ENCODE data around the gene RERGL. TPM values are rescaled to one million over a fixed set of nuclear protein-coding genes. Genes with fewer than 3 reads are reported as not detected.
"Not testable (repeated sequence)": the region's sequence is repeated elsewhere in the genome, so short reads cannot be mapped to it uniquely, and the experiment has no call there.

Gene RERGL
- total RNA-seq, 1 experiment from 2014 or later, result not detected

DNA sequence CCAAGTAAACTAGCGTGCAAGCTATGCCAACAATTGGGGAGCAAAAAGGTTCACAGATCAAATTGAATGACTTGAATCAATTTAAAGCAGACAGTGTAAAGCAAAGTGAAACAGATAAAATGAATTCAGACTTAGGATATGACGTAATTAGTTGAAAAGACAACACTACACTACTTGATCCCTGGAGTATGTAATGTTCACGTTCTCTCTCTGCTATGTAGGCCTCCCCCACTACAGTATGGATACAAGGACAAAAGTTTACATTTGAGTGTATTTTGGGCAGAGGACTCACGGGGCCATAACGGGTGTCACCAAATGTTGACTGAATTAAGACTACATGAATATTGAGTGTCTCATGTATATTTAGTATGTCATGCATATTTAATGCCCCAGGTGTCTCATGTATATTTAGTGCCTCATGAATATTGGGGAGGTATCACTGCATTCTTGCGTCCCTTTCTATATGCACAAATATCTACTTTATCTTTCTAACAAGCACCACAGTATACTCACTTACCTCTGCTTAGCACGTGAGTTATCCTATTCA, 44.5 kb downstream of the RERGL start:
- H2BK120ac ChIP-seq (ENCODE audit: low read depth, low read length, poor library complexity, severe bottlenecking), result no peak overlapping the region

DNA sequence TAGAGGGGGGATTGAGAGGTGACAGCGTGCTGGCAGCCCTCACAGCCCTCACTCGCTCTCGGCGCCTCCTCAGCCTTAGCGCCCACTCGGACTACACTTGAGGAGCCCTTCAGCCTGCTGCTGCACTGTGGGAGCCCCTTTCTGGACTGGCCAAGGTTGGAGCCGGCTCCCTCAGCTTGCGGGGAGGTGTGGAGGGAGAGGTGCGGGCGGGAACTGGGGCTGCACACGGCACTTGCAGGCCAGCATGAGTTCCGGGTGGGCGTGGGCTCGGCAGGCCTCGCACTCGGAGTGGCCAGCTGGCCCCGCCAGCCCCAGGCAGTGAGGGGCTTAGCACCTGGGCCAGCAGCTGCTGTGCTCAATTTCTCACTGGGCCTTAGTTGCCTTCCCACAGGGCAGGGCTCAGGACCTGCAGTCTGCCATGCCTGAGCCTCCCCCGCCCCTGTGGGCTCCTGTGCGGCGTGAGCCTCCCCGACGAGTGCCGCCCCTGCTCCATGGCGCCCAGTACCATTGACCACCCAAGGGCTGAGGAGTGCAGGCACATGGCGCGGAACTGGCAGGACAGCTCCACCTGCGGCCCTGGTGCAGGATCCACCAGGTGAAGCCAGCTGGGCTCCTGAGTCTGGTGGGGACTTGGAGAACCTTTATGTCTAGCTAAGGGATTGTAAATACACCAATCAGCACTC, 49.8 kb downstream of the RERGL start:
- not testable (repeated sequence) for H3K56ac ChIP-seq (ENCODE audit: insufficient read length, low read depth, low read length); H4K20me1 ChIP-seq (ENCODE audit: control insufficient read depth, insufficient read depth, insufficient read length); H3K4me1 Mint-ChIP-seq; H2BK5ac ChIP-seq (ENCODE audit: insufficient read length, low read length); H4K91ac ChIP-seq (ENCODE audit: insufficient read length, low read depth, low read length); H3K4me1 ChIP-seq (ENCODE audit: insufficient read depth, low read length); H3K4ac ChIP-seq (ENCODE audit: low read depth, low read length); H3K4me2 ChIP-seq (ENCODE audit: insufficient read depth, insufficient read length, low read length); H3K79me1 ChIP-seq (ENCODE audit: insufficient read depth, low read depth, low read length, poor library complexity, severe bottlenecking); H3K9ac ChIP-seq (ENCODE audit: extremely low read depth, insufficient read length, low read length); H3T11ph ChIP-seq (ENCODE audit: low read length); H4K8ac ChIP-seq (replicated peaks; ENCODE audit: insufficient read length, low read depth, low read length); H2BK12ac ChIP-seq (ENCODE audit: insufficient read length, low read depth, low read length); H2AFZ ChIP-seq (ENCODE audit: low read length); H3K23me2 ChIP-seq (ENCODE audit: insufficient read length, low read depth, low read length, poor library complexity, severe bottlenecking); H3K4me3 Mint-ChIP-seq; H3K23ac ChIP-seq (ENCODE audit: insufficient read length, low read depth, low read length); H2BK120ac ChIP-seq (ENCODE audit: low read depth, low read length, poor library complexity, severe bottlenecking); H4K5ac ChIP-seq (ENCODE audit: insufficient read length, low read depth, low read length); H2BK20ac ChIP-seq (ENCODE audit: low read depth, low read length, poor library complexity, severe bottlenecking); H3K27ac ChIP-seq (ENCODE audit: insufficient read length, low read depth, low read length); H3K79me2 ChIP-seq (ENCODE audit: insufficient read depth, low read length); H3K27me3 ChIP-seq (ENCODE audit: insufficient read depth, low read length); H3K9me3 ChIP-seq (ENCODE audit: control insufficient read depth, low read depth, low read length); H3K27ac Mint-ChIP-seq; H3K36me3 Mint-ChIP-seq (ENCODE audit: insufficient read depth in 1 of 3, low read depth in 3 of 3); DNase-seq; H2BK15ac ChIP-seq (ENCODE audit: low read depth, low read length); H3K14ac ChIP-seq (ENCODE audit: insufficient read depth, low read length); H2AK5ac ChIP-seq (ENCODE audit: insufficient read length, low read length); H3K18ac ChIP-seq (ENCODE audit: insufficient read length, low read depth, low read length); H3K27me3 Mint-ChIP-seq (ENCODE audit: low read depth)
- H3K9me3 Mint-ChIP-seq, result peaks cover 9 to 11% of the 10 kb centered on the region in 2 experiments; a peak in 4 of 5 replicates
- no CpG with 5 or more reads among the region's 27 CpGs for WGBS (ENCODE audit: extremely low coverage, insufficient read length, low lambda C conversion rate)

More for the DNA sequence above, 44.5 kb downstream of the RERGL start:
- no peak for DNase-seq
- Histone ChIP-seq H3K18ac (ENCODE audit: insufficient read length, low read depth, low read length) (no peak overlapping the region), H3K14ac (ENCODE audit: insufficient read depth, low read length) (no peak overlapping the region), H2BK5ac (ENCODE audit: insufficient read length, low read length) (no peak overlapping the region), H3K23me2 (ENCODE audit: insufficient read length, low read depth, low read length, poor library complexity, severe bottlenecking) (no peaks in the 10 kb centered on the region), H3K79me1 (ENCODE audit: insufficient read depth, low read depth, low read length, poor library complexity, severe bottlenecking) (no peaks in the 10 kb centered on the region), H3K9ac (ENCODE audit: extremely low read depth, insufficient read length, low read length) (no peak overlapping the region), H4K5ac (ENCODE audit: insufficient read length, low read depth, low read length) (no peak overlapping the region), H2BK12ac (ENCODE audit: insufficient read length, low read depth, low read length) (no peak overlapping the region), H3K23ac (ENCODE audit: insufficient read length, low read depth, low read length) (no peak overlapping the region), H3K27me3 (ENCODE audit: insufficient read depth, low read length) (no peaks in the 10 kb centered on the region), H2AFZ (ENCODE audit: low read length) (no peak overlapping the region), H2AK5ac (ENCODE audit: insufficient read length, low read length) (no peak overlapping the region), H3K56ac (ENCODE audit: insufficient read length, low read depth, low read length) (no peak overlapping the region), H3K79me2 (ENCODE audit: insufficient read depth, low read length) (no peaks in the 10 kb centered on the region), H2BK20ac (ENCODE audit: low read depth, low read length, poor library complexity, severe bottlenecking) (no peak overlapping the region), H4K8ac (replicated peaks; ENCODE audit: insufficient read length, low read depth, low read length) (no peak overlapping the region), H3T11ph (ENCODE audit: low read length) (no peak overlapping the region), H3K9me3 (ENCODE audit: control insufficient read depth, low read depth, low read length) (no peaks in the 10 kb centered on the region), H4K20me1 (ENCODE audit: control insufficient read depth, insufficient read depth, insufficient read length) (no peaks in the 10 kb centered on the region), H2BK15ac (ENCODE audit: low read depth, low read length) (no peak overlapping the region), H3K4me2 (ENCODE audit: insufficient read depth, insufficient read length, low read length) (no peak overlapping the region), H3K4ac (ENCODE audit: low read depth, low read length) (no peak overlapping the region), H3K27ac (ENCODE audit: insufficient read length, low read depth, low read length) (no peak overlapping the region), H3K4me1 (ENCODE audit: insufficient read depth, low read length) (no peaks in the 10 kb centered on the region), H4K91ac (ENCODE audit: insufficient read length, low read depth, low read length) (no peak overlapping the region)
- Mint-ChIP-seq H3K4me1 (no peaks in the 10 kb centered on the region), H3K4me3 (no peak overlapping the region), H3K36me3 (ENCODE audit: insufficient read depth in 1 of 3, low read depth in 3 of 3) (no peaks in the 10 kb centered on the region; a peak in 1 of 7 replicates), H3K27ac (no peak overlapping the region), H3K9me3 (peaks cover 2 to 3% of the 10 kb centered on the region in 2 experiments; a peak in 3 of 5 replicates), H3K27me3 (ENCODE audit: low read depth) (no peaks in the 10 kb centered on the region)
- WGBS (ENCODE audit: extremely low coverage, insufficient read length, low lambda C conversion rate), result no CpG with 5 or more reads among the region's 7 CpGs
- TF ChIP-seq, protein P1, sequence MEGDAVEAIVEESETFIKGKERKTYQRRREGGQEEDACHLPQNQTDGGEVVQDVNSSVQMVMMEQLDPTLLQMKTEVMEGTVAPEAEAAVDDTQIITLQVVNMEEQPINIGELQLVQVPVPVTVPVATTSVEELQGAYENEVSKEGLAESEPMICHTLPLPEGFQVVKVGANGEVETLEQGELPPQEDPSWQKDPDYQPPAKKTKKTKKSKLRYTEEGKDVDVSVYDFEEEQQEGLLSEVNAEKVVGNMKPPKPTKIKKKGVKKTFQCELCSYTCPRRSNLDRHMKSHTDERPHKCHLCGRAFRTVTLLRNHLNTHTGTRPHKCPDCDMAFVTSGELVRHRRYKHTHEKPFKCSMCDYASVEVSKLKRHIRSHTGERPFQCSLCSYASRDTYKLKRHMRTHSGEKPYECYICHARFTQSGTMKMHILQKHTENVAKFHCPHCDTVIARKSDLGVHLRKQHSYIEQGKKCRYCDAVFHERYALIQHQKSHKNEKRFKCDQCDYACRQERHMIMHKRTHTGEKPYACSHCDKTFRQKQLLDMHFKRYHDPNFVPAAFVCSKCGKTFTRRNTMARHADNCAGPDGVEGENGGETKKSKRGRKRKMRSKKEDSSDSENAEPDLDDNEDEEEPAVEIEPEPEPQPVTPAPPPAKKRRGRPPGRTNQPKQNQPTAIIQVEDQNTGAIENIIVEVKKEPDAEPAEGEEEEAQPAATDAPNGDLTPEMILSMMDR (conservative IDR thresholded peaks at IDR 0.05), result no peak

Measured in H9 (cell line).